GM12801 (cell line): ENCODE results near the gene CLDN19.

Experiments used
- CTCF ChIP-seq: IDR thresholded peaks from one replicate; pipeline ENCODE4 v1.5.1; 2011; ENCODE audit warnings: control low read depth; ENCODE audit not compliant: insufficient read length; ENCODE audit errors: extremely low read depth

CLDN19 gene

GRCh38 chr1:42735477-42736105 is 4.4 kb downstream of the CLDN19 start:
- TF ChIP-seq CTCF, result no peak

- no peak for TF ChIP-seq CTCF
Observed at GRCh38 chr1:42735056-42735455, 5.0 kb downstream of the CLDN19 start.

- TF ChIP-seq CTCF, result no peak
Observed at GRCh38 chr1:42734201-42735035, 5.6 kb downstream of the CLDN19 start.

- no peak for TF ChIP-seq CTCF
Observed at GRCh38 chr1:42733415-42734200, 6.4 kb downstream of the CLDN19 start.

GRCh38 chr1:42732126-42732680 is 7.8 kb downstream of the CLDN19 start:
- no peak for TF ChIP-seq CTCF

- TF ChIP-seq CTCF, result no peak
Observed at GRCh38 chr1:42731585-42731984, 8.5 kb downstream of the CLDN19 start.

GRCh38 chr1:42730988-42731387 is 9.0 kb downstream of the CLDN19 start:
- TF ChIP-seq CTCF, result no peak
